Breast epithelium (tissue), 4 donors: ENCODE data around the gene MMGT1. TPM values are rescaled to one million over a fixed set of nuclear protein-coding genes. Genes with fewer than 3 reads are reported as not detected.

Experiments used
- DNase-seq, 2 donors: peaks; one replicate each; pipeline ENCODE4 v3.0.0-alpha.2; 2019; ENCODE audit warnings: low spot score in 2 of 2
- H3K27ac ChIP-seq, 2 donors: fragments of 200-600 bp; sonication (generic) in 1 of 2; one replicate each; pipeline ENCODE4 v1.5.1; 2016 to 2019; ENCODE audit warnings: mild to moderate bottlenecking in 1 of 2
- H3K27me3 ChIP-seq, 2 donors: fragments of 200-600 bp; sonication (generic) in 1 of 2; one replicate each; pipeline versions ENCODE4 v1.5.1 to v1.6.0; 2017 to 2019; ENCODE audit warnings: control low read depth in 1 of 2, mild to moderate bottlenecking in 1 of 2
- H3K36me3 ChIP-seq: fragments of 200-600 bp; one replicate; pipeline ENCODE4 v1.5.1; 2019
- H3K4me1 ChIP-seq, 2 donors: fragments of 200-600 bp; sonication (generic); one replicate each; pipeline ENCODE4 v1.5.1; 2016 to 2019; ENCODE audit warnings: control low read depth in 1 of 2
- H3K4me3 ChIP-seq, 3 donors: fragments of 200-600 bp; sonication (generic); 1 replicate in 2 of 3; 2 replicates in 1 of 3; pipeline ENCODE4 v1.5.1; 2016 to 2019; ENCODE audit warnings: mild to moderate bottlenecking in 3 of 3, moderate library complexity in 2 of 3
- H3K9me3 ChIP-seq, 2 donors: fragments of 200-600 bp; sonication (generic) in 1 of 2; one replicate each; pipeline ENCODE4 v1.5.1; 2016 to 2019; ENCODE audit warnings: control low read depth in 1 of 2
- CTCF ChIP-seq, 3 donors: fragments of 450-650 bp; IDR thresholded peaks; one replicate each; pipeline ENCODE4 v1.5.1; 2016 to 2017; ENCODE audit warnings: antibody characterized with exemption in 3 of 3, mild to moderate bottlenecking in 3 of 3, moderate library complexity in 3 of 3
- POLR2A ChIP-seq: fragments of 450-650 bp; IDR thresholded peaks from one replicate; pipeline ENCODE4 v1.6.1; 2016; ENCODE audit warnings: antibody characterized with exemption, mild to moderate bottlenecking, moderate library complexity
- POLR2AphosphoS5 ChIP-seq, 3 donors: sonication (generic); formaldehyde crosslinking; IDR thresholded peaks; one replicate each; pipeline ENCODE4 v1.6.1; 2017; ENCODE audit warnings: antibody characterized with exemption in 3 of 3
- intact Hi-C: fragments of 100-400 bp; cut with DNase I; formaldehyde crosslinking; loops from one replicate; pipeline ENCODE4 v1.15.1; 2023; ENCODE audit warnings: low total_unique reads
- total RNA-seq, 3 donors: library from RNA; depleted of rRNA; stranded (reverse); fragments of >200 nt; gene quantifications; one replicate each; pipeline ENCODE4 v1.1.0, GENCODE V29; 2016

MMGT1 gene
- total RNA-seq, 3 donors from 2014 or later, result 22.0 to 33.1 (median 25.6) TPM

DNA sequence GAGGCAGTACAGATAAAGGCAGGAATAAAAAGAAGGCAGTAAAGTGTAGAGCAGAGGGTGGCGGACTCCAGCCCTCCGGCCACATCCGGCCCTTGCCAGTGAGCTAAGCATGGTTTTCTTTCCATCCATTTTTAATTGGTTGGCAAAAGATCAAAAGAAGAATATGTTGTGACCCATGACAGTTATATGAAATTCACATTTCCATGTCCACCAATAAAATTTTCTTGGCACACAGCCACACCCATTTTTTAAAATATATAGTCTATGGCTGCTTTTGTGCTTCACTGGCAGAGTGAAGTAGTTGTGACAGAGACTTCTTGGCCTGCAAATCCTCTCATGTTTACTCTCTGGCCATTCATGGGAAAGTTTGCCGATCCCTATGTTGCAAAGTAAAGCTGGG lies 41.2 kb upstream of the MMGT1 start:
- intact Hi-C loops, result no loop called here
- Histone ChIP-seq H3K36me3 (no peaks in the 10 kb centered on the region), H3K4me3 (no peak overlapping the region), H3K9me3 (no peaks in the 10 kb centered on the region), H3K27me3 (peaks cover 0 to 55% of the 10 kb centered on the region in 2 donors), H3K27ac (no peak overlapping the region), H3K4me1 (no peaks in the 10 kb centered on the region)
- no peak for TF ChIP-seq POLR2A
- no peak for TF ChIP-seq CTCF (IDR thresholded peaks at IDR 0.05)
- TF ChIP-seq POLR2AphosphoS5 (IDR thresholded peaks at IDR 0.05), result no peak
- no peak for DNase-seq

- Histone ChIP-seq H3K27me3 (peaks cover 0 to 17% of the 10 kb centered on the region in 2 donors), H3K4me1 (no peaks in the 10 kb centered on the region), H3K4me3 (no peak overlapping the region), H3K9me3 (no peaks in the 10 kb centered on the region), H3K27ac (no peak overlapping the region), H3K36me3 (no peaks in the 10 kb centered on the region)
- no peak for DNase-seq
- TF ChIP-seq POLR2A (no peak), POLR2AphosphoS5 (IDR thresholded peaks at IDR 0.05) (no peak), CTCF (IDR thresholded peaks at IDR 0.05) (no peak)
- intact Hi-C loops, result no loop called here
Measured at GRCh38 chrX:135988245-135988644, 14.5 kb upstream of the MMGT1 start.

GRCh38 chrX:135985973-135986310 lies 12.2 kb upstream of the MMGT1 start:
- Histone ChIP-seq H3K27ac (peak overlapping the region; percentile 66 to 87), H3K9me3 (no peaks in the 10 kb centered on the region), H3K4me3 (peak overlapping the region; percentile 55 to 80 (median 70)), H3K4me1 (no peaks in the 10 kb centered on the region), H3K36me3 (no peaks in the 10 kb centered on the region), H3K27me3 (peaks cover 0 to 25% of the 10 kb centered on the region in 2 donors)
- DNase-seq, result no peak
- intact Hi-C loops, result no loop called here
- TF ChIP-seq POLR2AphosphoS5 (IDR thresholded peaks at IDR 0.05), result no peak
- TF ChIP-seq POLR2A, result no peak

- peaks cover 0 to 31% of the 10 kb centered on the region in 2 donors for H3K27me3 ChIP-seq
- no peaks in the 10 kb centered on the region for H3K4me1 ChIP-seq
- H3K9me3 ChIP-seq, result no peaks in the 10 kb centered on the region
- DNase-seq, result peak; percentile 41 to 53
- H3K4me3 ChIP-seq, result peak within 1 kb of the TSS; percentile 55 to 80 (median 70)
- intact Hi-C loops, result no loop called here
- H3K27ac ChIP-seq, result peak within 1 kb of the TSS; percentile 66 to 87
- TF ChIP-seq POLR2AphosphoS5 (IDR thresholded peaks at IDR 0.05), result no peak
- H3K36me3 ChIP-seq, result no peaks in the 10 kb centered on the region
Measured at GRCh38 chrX:135985157-135985972, 11.6 kb upstream of the MMGT1 start, which contains the start of gene SLC9A6. Gene SLC9A6 (plus strand): TSS chrX:135985435. CDS start chrX:135985659, 224 bp downstream.

DNA sequence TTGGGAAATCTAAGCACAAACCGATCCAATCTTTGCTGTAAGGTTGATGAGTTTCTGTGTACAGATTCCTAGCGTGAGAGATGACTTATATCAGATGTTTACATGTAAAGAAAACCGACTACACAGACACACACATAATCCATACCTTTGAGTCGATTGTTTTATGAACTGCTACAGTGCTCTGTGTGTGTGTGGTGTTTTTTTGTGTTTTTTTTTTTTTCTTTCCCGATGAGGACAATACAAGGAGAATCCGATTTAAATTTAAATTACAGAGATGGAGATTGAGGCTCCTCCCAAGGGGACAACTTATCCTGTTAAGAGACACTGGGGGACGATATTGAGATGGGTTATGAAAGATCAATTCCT lies 11.0 kb upstream of the MMGT1 start:
- intact Hi-C loops, result no loop called here
- no peak for DNase-seq
- Histone ChIP-seq H3K36me3 (no peaks in the 10 kb centered on the region), H3K27me3 (peaks cover 0 to 32% of the 10 kb centered on the region in 2 donors), H3K4me3 (peak overlapping the region; percentile 55 to 80 (median 70)), H3K9me3 (no peaks in the 10 kb centered on the region), H3K27ac (peak overlapping the region; percentile 66 to 87), H3K4me1 (no peaks in the 10 kb centered on the region)
- TF ChIP-seq POLR2AphosphoS5 (IDR thresholded peaks at IDR 0.05), result no peak
- TF ChIP-seq POLR2A, result no peak
- no peak for TF ChIP-seq CTCF (IDR thresholded peaks at IDR 0.05)

DNA sequence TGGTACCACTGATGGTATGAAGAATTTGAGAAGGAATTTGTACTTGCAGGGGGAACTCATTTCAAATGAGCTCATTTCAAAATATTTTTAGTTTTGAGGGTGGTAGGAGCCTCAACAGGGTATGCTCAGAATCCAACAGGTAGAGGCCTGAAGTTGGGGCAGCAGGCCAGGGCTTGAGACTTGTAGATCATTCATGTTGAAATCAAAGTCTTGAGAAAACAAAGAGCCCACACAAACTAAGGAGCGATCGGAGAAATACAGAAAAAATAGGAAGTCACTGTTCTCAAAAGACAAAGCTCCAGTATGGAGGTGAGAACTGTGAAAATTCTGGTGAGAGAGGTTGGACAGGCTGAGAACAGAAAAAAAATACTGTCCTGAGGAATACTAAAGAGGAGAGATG lies 10.5 kb upstream of the MMGT1 start:
- intact Hi-C loops, result no loop called here
- H3K4me1 ChIP-seq, result no peaks in the 10 kb centered on the region
- H3K4me3 ChIP-seq, result peak overlapping the region in 2 of 3 donors; percentile 55 to 80
- peaks cover 0 to 35% of the 10 kb centered on the region in 2 donors for H3K27me3 ChIP-seq
- H3K9me3 ChIP-seq, result no peaks in the 10 kb centered on the region
- no peak for DNase-seq
- TF ChIP-seq POLR2AphosphoS5 (IDR thresholded peaks at IDR 0.05), result no peak
- TF ChIP-seq CTCF (IDR thresholded peaks at IDR 0.05), result no peak
- no peaks in the 10 kb centered on the region for H3K36me3 ChIP-seq
- H3K27ac ChIP-seq, result peak overlapping the region; percentile 66 to 87
